HG03354 (cell line): Measurements from ENCODE around the gene NANOS3.
"Not testable (repeated sequence)": the region's sequence is repeated elsewhere in the genome, so short reads cannot be mapped to it uniquely, and the experiment has no call there.

ENCODE experiments used
- ATAC-seq: cut with Tn5 transposase; IDR thresholded peaks from one replicate; pipeline ENCODE4 v1.9.1; 2021; ENCODE audit warnings: mild to moderate bottlenecking; ENCODE audit not compliant: unreplicated experiment, poor library complexity, severe bottlenecking

NANOS3 gene

GRCh38 chr19:13909430-13909829 is 32.5 kb downstream of the NANOS3 start:
- no peak for ATAC-seq

DNA sequence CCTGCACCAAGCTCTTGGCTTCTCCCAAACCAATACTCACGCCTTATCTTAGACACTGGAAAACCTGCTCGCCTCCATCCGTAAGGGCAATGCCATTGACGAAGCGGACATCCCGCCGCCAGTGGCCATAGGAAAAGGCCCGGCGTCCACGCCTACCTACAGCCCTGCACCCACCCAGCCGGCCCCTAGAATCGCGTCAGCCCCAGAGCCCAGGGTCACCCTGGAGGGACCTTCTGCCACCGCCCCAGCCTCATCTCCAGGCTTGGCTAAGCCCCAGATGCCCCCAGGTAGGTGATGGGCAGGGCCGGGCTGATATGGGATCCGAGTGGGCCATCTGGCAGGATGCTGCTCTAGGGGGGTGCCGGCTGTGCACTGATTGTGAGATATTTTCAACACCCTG is 36.4 kb downstream of the NANOS3 start:
- ATAC-seq, result no peak

DNA sequence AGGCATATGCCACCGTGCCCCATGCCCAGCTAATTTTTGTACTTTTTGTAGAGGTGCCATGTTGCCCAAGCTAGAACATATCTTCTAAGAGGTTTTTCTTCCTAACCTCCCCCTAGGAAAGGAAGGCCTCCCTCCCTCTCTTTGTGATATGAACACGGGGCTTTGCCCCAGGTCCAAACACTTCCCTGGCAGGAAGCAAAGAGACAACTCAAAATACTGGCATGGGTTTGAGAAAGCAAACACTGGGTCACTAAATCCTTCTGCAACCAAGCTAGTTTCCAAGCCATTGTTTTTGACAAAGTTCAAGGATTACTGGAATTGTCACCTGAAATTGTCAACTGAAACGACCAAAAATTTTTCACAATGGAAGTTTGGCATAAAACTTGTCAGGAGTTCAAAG is 37.8 kb downstream of the NANOS3 start:
- ATAC-seq, result no peak

DNA sequence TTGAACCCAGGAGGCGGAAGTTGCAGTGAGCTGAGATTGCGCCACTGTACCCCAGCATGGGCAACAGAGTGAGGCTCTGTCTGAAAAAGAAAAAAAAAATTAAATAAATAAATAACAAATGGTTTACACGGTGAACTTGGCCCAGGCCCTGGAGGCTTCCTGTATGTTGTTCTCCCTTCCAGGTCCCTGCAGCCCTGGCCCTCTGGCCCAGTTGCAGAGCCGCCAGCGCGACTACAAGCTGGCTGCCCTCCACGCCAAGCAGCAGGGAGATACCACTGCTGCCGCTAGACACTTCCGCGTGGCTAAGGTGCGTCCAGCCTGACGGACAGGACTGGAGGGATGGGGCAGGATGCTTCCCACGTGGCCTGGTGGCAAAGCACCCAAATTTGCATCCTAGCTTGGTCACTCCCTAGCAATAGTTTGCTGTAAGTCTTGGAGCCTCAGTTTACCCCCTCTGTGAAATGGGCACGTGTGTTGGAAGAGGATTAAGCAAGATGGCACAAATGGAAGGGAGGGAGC is 41.0 kb downstream of the NANOS3 start:
- ATAC-seq, result no peak

DNA sequence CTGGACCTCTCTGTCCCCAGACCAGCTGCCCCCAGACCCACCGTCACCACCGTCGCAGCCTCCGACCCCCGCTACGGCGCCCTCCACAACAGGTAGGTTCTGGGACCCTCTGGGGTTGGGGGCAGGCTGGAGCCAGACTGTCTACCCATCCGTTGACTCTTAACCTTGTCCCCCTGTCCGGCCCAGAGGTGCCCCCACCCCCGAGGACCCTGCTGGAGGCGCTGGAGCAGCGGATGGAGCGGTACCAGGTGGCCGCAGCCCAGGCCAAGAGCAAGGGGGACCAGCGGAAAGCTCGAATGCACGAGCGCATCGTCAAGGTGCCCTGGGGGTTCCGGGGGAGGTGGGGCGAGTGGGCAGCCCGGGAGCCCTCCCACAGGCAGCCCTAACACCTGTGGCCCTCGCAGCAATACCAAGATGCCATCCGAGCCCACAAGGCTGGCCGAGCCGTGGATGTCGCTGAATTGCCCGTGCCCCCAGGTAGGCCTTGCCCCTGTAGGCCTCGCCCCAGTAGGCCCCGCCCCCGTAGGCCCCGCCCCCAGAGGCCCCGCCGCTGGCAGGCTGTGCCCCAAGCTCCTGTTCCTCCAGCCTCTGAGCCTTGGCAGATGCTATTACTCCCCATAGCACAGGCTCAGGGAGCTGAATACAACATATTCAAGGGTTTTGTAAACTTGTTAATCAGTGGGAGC is 41.9 kb downstream of the NANOS3 start:
- ATAC-seq, result no peak

DNA sequence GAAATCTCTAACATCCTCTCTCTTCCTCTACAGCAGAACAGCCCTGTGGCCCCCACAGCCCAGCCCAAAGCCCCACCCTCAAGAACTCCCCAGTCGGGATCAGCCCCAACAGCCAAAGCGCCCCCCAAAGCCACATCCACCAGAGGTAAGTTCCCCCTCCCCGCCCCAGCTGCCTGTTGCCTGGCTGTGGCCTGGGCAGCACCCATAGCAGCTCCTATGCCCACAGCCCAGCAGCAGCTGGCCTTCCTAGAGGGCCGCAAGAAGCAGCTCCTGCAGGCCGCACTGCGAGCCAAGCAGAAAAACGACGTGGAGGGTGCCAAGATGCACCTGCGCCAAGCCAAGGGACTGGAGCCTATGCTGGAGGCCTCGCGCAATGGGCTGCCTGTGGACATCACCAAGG is 43.6 kb downstream of the NANOS3 start:
- ATAC-seq, result no peak

- ATAC-seq, result no peak
Measured at GRCh38 chr19:13920940-13921747, 44.2 kb downstream of the NANOS3 start.

DNA sequence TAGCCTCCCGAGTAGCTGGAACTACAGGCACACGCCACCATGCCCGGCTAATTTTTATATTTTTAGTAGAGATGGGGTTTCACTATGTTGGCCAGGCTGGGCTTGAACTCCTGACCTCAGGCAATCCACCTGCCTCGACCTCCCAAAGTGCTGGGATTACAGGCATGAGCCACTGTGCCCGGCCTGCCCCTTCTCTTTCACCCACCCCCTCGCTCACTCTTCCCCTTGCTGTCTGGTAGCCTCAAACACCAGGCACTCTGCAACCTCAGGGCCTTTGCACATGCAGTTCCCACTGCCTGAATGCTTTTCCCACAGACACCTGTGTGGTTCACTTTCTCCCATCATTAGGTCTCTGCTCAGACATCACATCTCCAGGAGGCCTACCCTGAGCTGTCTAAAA is 45.2 kb downstream of the NANOS3 start:
- ATAC-seq, result not testable (repeated sequence)

DNA sequence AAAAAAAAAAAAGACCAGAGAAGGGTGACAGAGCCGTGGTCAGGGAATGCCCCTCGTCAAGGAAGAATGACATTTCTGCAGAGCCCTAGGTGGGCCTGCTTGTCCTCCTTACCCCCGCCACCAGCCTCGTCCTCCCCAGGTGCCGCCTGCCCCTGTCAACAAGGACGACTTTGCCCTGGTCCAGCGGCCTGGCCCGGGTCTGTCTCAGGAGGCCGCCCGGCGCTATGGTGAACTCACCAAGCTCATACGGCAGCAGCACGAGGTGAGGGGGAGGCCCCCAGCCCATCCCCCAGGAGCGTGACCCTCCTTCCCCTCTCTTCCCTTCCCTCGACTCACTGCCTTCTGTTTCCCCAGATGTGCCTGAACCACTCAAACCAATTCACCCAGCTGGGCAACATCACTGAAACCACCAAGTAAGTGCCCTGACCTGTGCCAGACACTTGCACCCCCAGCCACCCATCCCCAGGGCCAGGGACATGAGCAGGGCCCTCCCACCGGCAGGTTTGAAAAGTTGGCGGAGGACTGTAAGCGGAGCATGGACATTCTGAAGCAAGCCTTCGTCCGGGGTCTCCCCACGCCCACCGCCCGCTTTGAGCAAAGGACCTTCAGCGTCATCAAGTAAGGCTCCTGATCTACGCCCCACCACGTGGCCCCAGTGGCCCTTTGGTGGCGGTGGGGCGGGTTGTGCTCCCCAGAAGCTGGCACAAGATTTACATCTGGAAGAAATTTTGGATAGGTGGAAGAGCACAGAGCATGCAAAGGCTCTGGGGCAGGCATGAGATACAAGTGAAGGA is 46.5 kb downstream of the NANOS3 start:
- no peak for ATAC-seq

GRCh38 chr19:13926010-13926409 is 49.1 kb downstream of the NANOS3 start:
- no peak for ATAC-seq

GRCh38 chr19:13926715-13927114 is 49.8 kb downstream of the NANOS3 start:
- ATAC-seq, result no peak

GRCh38 chr19:13929340-13929739 is 52.4 kb downstream of the NANOS3 start:
- no peak for ATAC-seq

DNA sequence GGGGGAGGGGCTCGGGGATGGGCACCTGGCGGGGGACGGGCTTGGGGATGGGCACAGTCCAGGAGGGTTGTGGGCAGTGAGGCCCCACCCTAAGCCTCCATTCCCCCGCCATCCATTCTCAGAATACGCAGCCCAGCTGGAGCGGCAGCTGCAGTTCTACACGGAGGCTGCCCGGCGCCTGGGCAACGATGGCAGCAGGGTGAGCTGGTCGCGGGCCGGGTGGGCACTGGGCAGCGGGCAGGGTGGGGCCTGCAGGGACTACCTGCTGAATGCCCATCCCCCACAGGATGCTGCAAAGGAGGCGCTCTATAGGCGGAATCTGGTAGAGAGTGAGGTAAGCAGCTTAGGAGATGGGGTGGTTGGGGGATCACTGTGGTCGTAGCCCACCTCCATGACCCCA is 53.0 kb downstream of the NANOS3 start:
- ATAC-seq, result no peak
